Endothelial cell of umbilical vein (primary cell): ENCODE measurements around the gene PAPPA. TPM values are rescaled to one million over a fixed set of nuclear protein-coding genes. Genes with fewer than 3 reads are reported as not detected.

Experiments
- BruUV-seq: library from RNA; stranded (reverse); fragments of 400-500 nt; replicated peaks from 2 replicates; lab custom pipeline; 2021; lab: Mats Ljungman, UMichigan
- CTCF ChIA-PET: fragments of 300-600, 350-600 bp; sonication (Branson Sonifier 250); formaldehyde crosslinking; loops from one replicate; lab custom pipeline; 2021; ENCODE audit warnings: antibody characterized with exemption, inconsistent platforms; lab: Charles Lee
- POLR2A ChIA-PET: fragments of 300-600, 350-600 bp; sonication (Branson Sonifier 250); formaldehyde crosslinking; loops from one replicate; lab custom pipeline; 2021; ENCODE audit warnings: antibody characterized with exemption, inconsistent platforms; lab: Charles Lee
- DNase-seq: peaks from one replicate; pipeline ENCODE4 v3.0.0-alpha.2; 2011; ENCODE audit warnings: low read depth, low spot score
- FAIRE-seq: peaks from 2 replicates; lab custom pipeline; 2011; peaks lifted over from hg19 to GRCh38; lab: Jason Lieb, UNC
- H2AFZ ChIP-seq: 2 replicates; pipeline ENCODE4 v1.6.0; 2012; ENCODE audit warnings: low read depth, low read length, control low read depth, inconsistent platforms
- H3K27ac ChIP-seq: 2 replicates; pipeline ENCODE4 v1.5.1; 2011; ENCODE audit warnings: low read depth, mild to moderate bottlenecking, control low read depth, low read length, moderate library complexity; ENCODE audit not compliant: insufficient read depth
- H3K27me3 ChIP-seq, 2 experiments: 2 replicates each; pipeline versions ENCODE4 v1.6.0 to v1.6.1; 2011; ENCODE audit warnings: low read length in 2 of 2, mixed read lengths in 1 of 2; ENCODE audit not compliant: control insufficient read depth in 2 of 2, insufficient read depth in 2 of 2
- H3K36me3 ChIP-seq, 2 experiments: 2 replicates in 1 of 2; 3 replicates in 1 of 2; pipeline ENCODE4 v1.5.1; 2011; ENCODE audit warnings: low read length in 2 of 2, mild to moderate bottlenecking in 1 of 2, moderate library complexity in 1 of 2; ENCODE audit not compliant: control insufficient read depth in 2 of 2, insufficient read depth in 2 of 2; ENCODE audit errors: extremely low read depth in 1 of 2
- H3K4me1 ChIP-seq: 3 replicates; pipeline ENCODE4 v1.5.1; 2011; ENCODE audit warnings: mild to moderate bottlenecking, low read length; ENCODE audit not compliant: control insufficient read depth, insufficient read depth; ENCODE audit errors: extremely low read depth
- H3K4me2 ChIP-seq: 2 replicates; pipeline ENCODE4 v1.6.1; 2011; ENCODE audit warnings: low read length, control low read depth, mixed read lengths; ENCODE audit not compliant: insufficient read depth
- H3K4me3 ChIP-seq, 3 experiments: fragments of 200-600 bp in 1 of 3; sonication (generic), shearing (Covaris generic) in 1 of 3; replicated peaks in 1 of 3; 2 replicates each; pipeline ENCODE4 v1.5.1; 2011 to 2016; ENCODE audit warnings: control low read depth in 3 of 3, low read length in 3 of 3, mild to moderate bottlenecking in 2 of 3, inconsistent platforms in 1 of 3, low read depth in 1 of 3, moderate library complexity in 1 of 3; ENCODE audit not compliant: insufficient read depth in 1 of 3
- H3K79me2 ChIP-seq: 2 replicates; pipeline ENCODE4 v1.6.0; 2012; ENCODE audit warnings: low read length, inconsistent platforms; ENCODE audit not compliant: control insufficient read depth, insufficient read depth
- H3K9ac ChIP-seq: replicated peaks from 2 replicates; pipeline ENCODE3; 2011; ENCODE audit warnings: low read length, control low read depth; ENCODE audit not compliant: insufficient read depth; ENCODE audit errors: extremely low read depth
- H3K9me1 ChIP-seq: replicated peaks from 3 replicates; pipeline ENCODE4 v1.6.0; 2011; ENCODE audit warnings: mild to moderate bottlenecking, low read length; ENCODE audit not compliant: control insufficient read depth, insufficient read depth; ENCODE audit errors: extremely low read depth
- H3K9me3 ChIP-seq: replicated peaks from 2 replicates; pipeline ENCODE4 v1.5.1; 2012; ENCODE audit warnings: low read length, inconsistent platforms; ENCODE audit not compliant: control insufficient read depth, insufficient read depth
- H4K20me1 ChIP-seq: replicated peaks from 2 replicates; pipeline ENCODE3; 2011; ENCODE audit warnings: mild to moderate bottlenecking, low read length; ENCODE audit not compliant: control insufficient read depth, insufficient read depth; ENCODE audit errors: extremely low read depth
- CTCF ChIP-seq, 2 donors: IDR thresholded peaks; 1 replicate in 1 of 2; 2 replicates in 1 of 2; pipeline ENCODE4 v1.5.1; 2011; ENCODE audit warnings: low read length in 2 of 2, mild to moderate bottlenecking in 2 of 2, moderate library complexity in 2 of 2, control low read depth in 1 of 2, inconsistent platforms in 1 of 2, low read depth in 1 of 2; ENCODE audit not compliant: insufficient read depth in 1 of 2; ENCODE audit errors: extremely low read depth in 1 of 2
- EZH2 ChIP-seq: IDR thresholded peaks from 2 replicates; pipeline ENCODE4 v1.6.1; 2012; ENCODE audit warnings: borderline replicate concordance, low read depth, mild to moderate bottlenecking, moderate library complexity, low read length, inconsistent platforms; ENCODE audit not compliant: severe bottlenecking
- FOS ChIP-seq: IDR thresholded peaks from 2 replicates; pipeline ENCODE4 v1.6.1; 2011; ENCODE audit warnings: mild to moderate bottlenecking, low read length, moderate library complexity, borderline replicate concordance; ENCODE audit not compliant: insufficient read depth
- GATA2 ChIP-seq: IDR thresholded peaks from 2 replicates; pipeline ENCODE4 v1.7.0; 2011; ENCODE audit warnings: low read depth, mild to moderate bottlenecking, moderate library complexity, mixed read lengths, low read length; ENCODE audit not compliant: insufficient read length, insufficient read depth
- JUN ChIP-seq: IDR thresholded peaks from 2 replicates; pipeline ENCODE4 v1.6.1; 2011; ENCODE audit warnings: borderline replicate concordance, low read depth; ENCODE audit not compliant: insufficient read length, insufficient read depth
- MAX ChIP-seq: IDR thresholded peaks from 2 replicates; pipeline ENCODE4 v1.6.1; 2011; ENCODE audit not compliant: insufficient read depth, insufficient read length
- MYC ChIP-seq: IDR thresholded peaks from one replicate; pipeline ENCODE4 v1.6.1; 2011; ENCODE audit warnings: mild to moderate bottlenecking, low read depth, low read length
- POLR2A ChIP-seq: IDR thresholded peaks from 2 replicates; pipeline ENCODE4 v1.6.1; 2012; ENCODE audit warnings: low read depth, mild to moderate bottlenecking, control low read depth, low read length
- POLR2AphosphoS5 ChIP-seq: IDR thresholded peaks from 2 replicates; pipeline ENCODE4 v1.6.1; 2012; ENCODE audit warnings: low read depth, mild to moderate bottlenecking, control low read depth, low read length, moderate library complexity; ENCODE audit not compliant: insufficient read depth
- dilution Hi-C: fragments of 300-500 bp; cut with MboI; formaldehyde crosslinking; loops from one replicate; pipeline ENCODE4 v1.15.0; 2019; ENCODE audit warnings: low sequenced_read_pairs; ENCODE audit not compliant: extremely low pct_ligation_motif_present
- intact Hi-C: fragments of 100-400 bp; cut with micrococcal nuclease; formaldehyde crosslinking; loops from one replicate; pipeline ENCODE4 v1.10.0; 2022
- polyA plus RNA-seq, 4 experiments: library from polyadenylated mRNA; depleted of rRNA in 3 of 4; stranded (reverse) in 3 of 4; unstranded in 1 of 4; fragments of >200 nt; gene quantifications; 2 replicates each; pipeline versions ENCODE4 v1.2.1 to v1.2.3, GENCODE V29; 2011 to 2012; ENCODE audit warnings: missing spikeins in 1 of 4
- total RNA-seq: library from RNA; stranded (reverse); gene quantifications from 2 replicates; pipeline ENCODE4 v1.2.3, GENCODE V29; 2021

The PAPPA gene
- total and polyA plus RNA-seq, 2 donors (not counting 3 experiments of a cell fraction or from before 2014, with no cell fraction given), result 0.13 to 0.41 TPM

- no peaks in the 10 kb centered on the region for H3K36me3 ChIP-seq
- no TSS peak for BruUV-seq
- H3K9me1 ChIP-seq, result no peaks in the 10 kb centered on the region
- ChIA-PET POLR2A (no interaction called here), CTCF (no interaction called here)
- H3K79me2 ChIP-seq, result no peaks in the 10 kb centered on the region
- H3K4me2 ChIP-seq, result no peak overlapping the region
- no peaks in the 10 kb centered on the region for H3K9me3 ChIP-seq
- no peaks in the 10 kb centered on the region for H3K4me1 ChIP-seq
- no peaks in the 10 kb centered on the region for H3K27me3 ChIP-seq
- TF ChIP-seq POLR2A (no peak), FOS (peak; percentile 89), MAX (no peak), MYC (no peak), GATA2 (no peak), JUN (no peak), EZH2 (no peak), POLR2AphosphoS5 (no peak), CTCF (IDR thresholded peaks at IDR 0.05; ENCODE audit: extremely low read depth in 1 of 2, insufficient read depth in 1 of 2, low read depth in 1 of 2, low read length in 2 of 2) (no peak)
- intact Hi-C loops, result no loop called here
- no peak overlapping the region for H3K9ac ChIP-seq
- no peak for FAIRE-seq
- H4K20me1 ChIP-seq, result no peaks in the 10 kb centered on the region
- DNase-seq, result peak; percentile 26
- dilution Hi-C loops, result no loop called here
- H3K27ac ChIP-seq, result no peak overlapping the region
- no peak overlapping the region for H3K4me3 ChIP-seq
- H2AFZ ChIP-seq, result no peak overlapping the region
Measured at GRCh38 chr9:116377179-116377798, 223.7 kb downstream of the PAPPA start.
